T-helper 2 cell treated with Interferon-gamma antibody and Interleukin-4, amounts not matched to agents 100 ng/mL and 5 ng/mL, for 36 hours (primary cell): ENCODE measurements around the gene UFSP2. TPM values are rescaled to one million over a fixed set of nuclear protein-coding genes. Genes with fewer than 3 reads are reported as not detected.

Source experiments
- intact Hi-C: fragments of 100-400 bp; cut with micrococcal nuclease; formaldehyde crosslinking; loops from one replicate; pipeline ENCODE4 v1.15.1; 2023
- total RNA-seq: library from RNA; stranded (reverse); gene quantifications from 2 replicates; pipeline ENCODE4 v1.2.3, GENCODE V29; 2022

The UFSP2 gene, protein sequence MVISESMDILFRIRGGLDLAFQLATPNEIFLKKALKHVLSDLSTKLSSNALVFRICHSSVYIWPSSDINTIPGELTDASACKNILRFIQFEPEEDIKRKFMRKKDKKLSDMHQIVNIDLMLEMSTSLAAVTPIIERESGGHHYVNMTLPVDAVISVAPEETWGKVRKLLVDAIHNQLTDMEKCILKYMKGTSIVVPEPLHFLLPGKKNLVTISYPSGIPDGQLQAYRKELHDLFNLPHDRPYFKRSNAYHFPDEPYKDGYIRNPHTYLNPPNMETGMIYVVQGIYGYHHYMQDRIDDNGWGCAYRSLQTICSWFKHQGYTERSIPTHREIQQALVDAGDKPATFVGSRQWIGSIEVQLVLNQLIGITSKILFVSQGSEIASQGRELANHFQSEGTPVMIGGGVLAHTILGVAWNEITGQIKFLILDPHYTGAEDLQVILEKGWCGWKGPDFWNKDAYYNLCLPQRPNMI
- 18.0 and 23.5 TPM in 2 replicates for total RNA-seq

DNA sequence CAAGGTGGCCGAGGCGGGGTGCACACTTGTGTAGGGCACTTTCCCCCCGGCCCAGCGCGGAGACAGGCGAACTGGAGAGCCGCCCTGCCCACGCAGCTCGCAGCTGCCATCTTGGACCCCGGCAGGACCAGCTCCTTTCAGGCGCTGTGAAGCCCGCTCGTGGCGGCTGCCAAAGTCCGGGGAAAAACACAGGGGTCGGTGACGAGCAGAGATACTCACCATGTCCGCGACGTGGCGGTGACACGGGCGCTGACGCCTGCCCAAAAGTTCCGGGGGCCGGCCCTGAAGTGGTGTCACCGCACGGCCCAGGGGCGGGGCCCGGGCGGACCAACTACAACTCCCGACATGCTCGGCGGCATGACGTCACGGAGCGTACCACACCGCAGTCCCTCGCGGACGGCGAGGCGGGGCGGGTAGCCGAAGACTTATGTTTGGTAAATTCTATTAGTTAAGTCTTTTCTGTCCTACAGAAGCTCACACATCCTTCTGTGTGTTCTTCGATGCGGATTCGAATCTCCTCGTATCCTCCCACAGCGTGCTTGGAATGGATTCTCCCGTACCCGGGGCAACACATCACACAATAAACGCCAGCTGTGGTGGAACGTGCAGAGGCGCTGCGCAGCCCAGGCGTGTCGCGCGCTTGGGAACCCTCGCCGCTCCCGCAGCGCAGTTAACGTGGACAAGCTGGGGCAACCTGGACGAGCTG, at the start of gene UFSP2:
Gene UFSP2, minus strand, starts transcription at position 318 of the 706 bp plus-strand sequence. Its CDS starts 96 bp downstream, at position 222.
- intact Hi-C loops: loop anchor here (1.0 to 10.0 kb wide), 8 partner anchors 29 to 1981 kb away; partner anchors contain the start of genes ACSL1, ANKRD37, CCDC110 and CDKN2AIP

DNA sequence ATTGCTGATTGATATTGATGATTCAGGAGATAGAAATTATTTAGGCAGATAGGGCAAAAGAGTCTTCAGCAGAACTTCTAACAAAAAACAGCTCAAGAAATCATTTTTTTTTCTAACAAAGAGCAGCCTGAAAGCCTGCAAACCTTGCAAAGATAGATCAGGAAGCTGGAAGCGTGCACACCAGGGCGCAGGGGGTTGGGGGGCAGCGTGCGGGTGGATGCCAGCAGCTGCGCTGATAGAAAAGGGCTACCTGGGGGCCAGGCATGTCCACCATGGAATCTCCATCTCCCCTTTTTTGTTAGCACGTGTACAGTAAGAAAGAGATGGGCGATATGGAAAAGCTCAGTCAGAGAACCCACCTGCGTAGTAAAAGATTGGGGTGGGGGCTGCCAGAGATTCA, 47.5 kb upstream of the UFSP2 start:
- intact Hi-C loops: loop anchor here (5.0 kb wide), 1 partner anchor 646 kb away; the partner anchor contains the start of gene ACSL1

DNA sequence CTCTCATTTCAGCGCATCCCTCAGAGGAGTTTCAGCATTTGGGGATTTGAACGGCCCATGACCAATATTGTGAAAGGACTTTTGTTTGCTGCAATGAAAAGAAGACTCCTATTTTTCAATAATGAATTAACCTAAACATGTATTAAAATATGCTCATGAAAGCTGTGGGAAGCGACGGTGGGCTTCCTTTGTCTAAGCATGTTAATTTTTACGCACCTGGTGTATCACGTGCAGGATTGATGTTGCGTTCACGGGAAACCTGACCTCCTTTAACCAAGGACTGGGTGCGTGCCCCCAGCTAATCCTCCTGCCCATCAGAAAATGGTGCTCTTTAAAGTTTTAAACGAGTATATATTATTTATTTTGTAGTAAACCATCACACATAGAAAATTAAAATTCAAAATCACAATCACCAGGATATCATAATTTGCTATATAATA, 46.4 kb upstream of the UFSP2 start:
- intact Hi-C loops: loop anchor here (5.0 kb wide), 1 partner anchor 645 kb away; the partner anchor contains the start of gene ACSL1

DNA sequence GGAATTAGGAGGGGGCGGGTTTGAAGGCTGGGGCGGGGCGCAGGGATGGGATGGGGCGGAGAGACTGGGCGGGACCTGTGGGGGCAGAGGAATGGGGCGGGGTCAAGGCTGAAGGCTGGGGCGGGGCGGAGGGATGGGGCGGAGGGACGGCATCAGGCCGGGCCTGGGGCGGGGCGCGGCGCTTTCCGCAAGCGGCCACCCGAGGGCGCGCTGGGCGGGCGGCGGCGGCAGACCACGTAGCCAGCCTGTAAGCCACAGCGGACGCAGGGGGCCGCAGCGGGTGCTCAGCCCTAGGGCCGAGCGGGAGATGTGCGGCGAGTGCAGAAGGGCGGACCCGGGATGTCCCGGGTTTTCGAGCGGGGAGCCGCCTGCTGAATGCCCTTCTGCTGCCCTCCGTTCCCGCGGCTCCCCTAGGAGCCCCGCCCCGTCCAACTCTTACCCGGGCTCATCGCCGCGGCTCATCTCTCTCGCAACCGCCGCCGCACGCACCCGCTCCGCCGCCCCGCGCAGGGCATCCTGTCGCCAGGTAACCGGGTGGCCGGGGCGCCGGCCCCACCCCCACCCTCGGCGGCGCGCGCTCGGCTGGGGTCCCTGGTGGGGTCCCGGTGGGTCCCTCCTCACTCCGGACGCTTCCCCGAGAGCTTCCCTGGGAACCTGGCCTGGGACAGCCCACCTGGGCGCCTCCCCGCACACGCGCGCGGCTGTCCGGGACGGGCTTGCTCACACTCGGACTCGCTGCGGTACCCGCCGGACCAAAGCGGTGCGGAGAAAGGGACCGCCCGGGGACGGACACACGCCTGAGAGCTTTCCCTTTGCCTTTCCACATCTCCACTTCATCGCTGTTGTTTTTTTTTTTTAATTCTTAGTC, 45.7 kb upstream of the UFSP2 start, which contains the start of gene CCDC110:
Gene CCDC110, minus strand, starts transcription at position 499 of the 868 bp plus-strand sequence. Its CDS starts 50 bp downstream, at position 449.
- intact Hi-C loops: loop anchor here (1.0 to 5.0 kb wide), 7 partner anchors 46 to 1967 kb away; partner anchors contain the start of genes ACSL1, ANKRD37, CASP3 and PRIMPOL

DNA sequence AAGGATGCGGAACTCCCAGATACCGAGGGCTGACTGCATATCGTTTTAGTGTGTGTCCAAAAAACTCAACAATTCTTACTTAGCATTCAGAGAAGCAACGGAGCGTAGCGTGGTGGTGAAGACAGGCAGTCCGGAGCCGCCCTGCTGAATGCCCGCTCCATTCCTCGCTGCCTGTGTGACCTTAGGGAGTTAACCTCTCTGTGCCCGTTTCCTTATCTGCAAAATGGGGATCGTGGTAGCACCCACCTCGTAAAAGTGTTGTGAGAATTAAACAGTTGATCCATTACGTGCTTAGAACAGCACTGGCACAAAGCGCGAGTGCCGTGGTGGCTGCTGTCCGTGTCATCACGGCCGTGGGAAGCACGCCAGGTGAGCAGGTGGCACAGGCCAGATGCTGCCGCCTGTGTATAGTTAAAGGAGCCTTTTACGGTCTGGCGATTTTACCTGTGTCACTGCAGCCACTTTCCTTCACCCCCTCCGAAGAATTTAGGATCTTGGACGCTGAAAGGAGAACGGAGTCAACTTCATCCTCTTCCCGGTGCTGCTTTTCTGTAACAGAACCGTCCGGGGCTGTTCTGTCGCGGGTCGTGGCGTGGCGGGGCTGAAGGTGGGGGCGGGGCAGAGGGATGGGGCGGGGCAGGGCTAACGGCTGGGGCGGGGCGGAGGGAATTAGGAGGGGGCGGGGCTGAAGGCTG, 44.9 kb upstream of the UFSP2 start:
- intact Hi-C loops: loop anchor here (1.0 to 5.0 kb wide), 7 partner anchors 45 to 1966 kb away; partner anchors contain the start of genes ACSL1, ANKRD37, CASP3 and PRIMPOL

DNA sequence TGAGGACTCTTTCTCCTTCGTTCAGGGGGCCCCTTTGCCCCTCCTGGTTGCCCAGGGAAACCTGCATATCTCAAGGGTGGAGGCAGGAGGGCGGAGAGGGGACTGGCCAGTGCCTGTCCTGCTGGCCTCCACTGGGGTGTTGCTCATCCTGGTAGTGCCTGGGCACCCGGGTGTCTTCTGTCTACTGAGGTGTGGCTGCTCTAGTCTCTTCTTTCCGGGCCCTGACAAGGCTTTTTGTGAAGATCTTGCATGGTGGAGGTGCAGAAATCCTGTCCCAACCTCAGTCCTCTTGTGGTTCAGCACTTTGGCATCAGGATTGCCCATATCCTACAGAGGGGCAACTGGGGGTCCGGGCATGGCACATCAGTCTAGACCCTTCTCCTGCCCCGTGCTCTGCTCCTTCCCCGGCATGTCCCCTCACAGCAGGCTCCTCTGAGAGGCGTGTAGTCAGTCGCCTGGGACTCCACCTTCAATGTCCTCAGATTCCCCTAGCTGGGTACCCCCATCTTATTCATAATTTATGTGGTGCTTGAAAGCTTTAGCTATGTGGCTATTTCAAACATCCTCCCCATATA, 43.9 kb upstream of the UFSP2 start:
- intact Hi-C loops: loop anchor here (2.0 to 5.0 kb wide), 2 partner anchors 642 to 821 kb away; partner anchors contain the start of genes ACSL1, CASP3 and PRIMPOL

DNA sequence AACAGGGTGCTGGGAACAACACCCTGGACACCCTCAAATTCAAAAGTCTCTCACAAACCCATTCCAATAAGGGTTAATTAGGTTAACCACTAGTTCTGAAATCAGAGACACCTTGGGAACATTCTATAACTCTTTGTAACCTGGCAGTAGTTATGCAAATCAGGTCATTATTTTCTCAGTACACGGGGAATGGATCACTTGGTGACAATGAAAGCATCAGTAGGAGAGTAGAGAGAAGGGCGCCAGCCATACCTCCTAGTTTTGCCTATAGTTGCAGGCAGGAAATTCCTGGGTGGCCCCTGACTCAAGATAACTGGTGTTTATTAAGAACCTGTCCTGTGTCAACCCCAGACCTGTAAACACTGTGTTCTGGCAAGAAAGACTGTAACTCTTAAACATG, 43.2 kb upstream of the UFSP2 start:
- intact Hi-C loops: no loop called here

DNA sequence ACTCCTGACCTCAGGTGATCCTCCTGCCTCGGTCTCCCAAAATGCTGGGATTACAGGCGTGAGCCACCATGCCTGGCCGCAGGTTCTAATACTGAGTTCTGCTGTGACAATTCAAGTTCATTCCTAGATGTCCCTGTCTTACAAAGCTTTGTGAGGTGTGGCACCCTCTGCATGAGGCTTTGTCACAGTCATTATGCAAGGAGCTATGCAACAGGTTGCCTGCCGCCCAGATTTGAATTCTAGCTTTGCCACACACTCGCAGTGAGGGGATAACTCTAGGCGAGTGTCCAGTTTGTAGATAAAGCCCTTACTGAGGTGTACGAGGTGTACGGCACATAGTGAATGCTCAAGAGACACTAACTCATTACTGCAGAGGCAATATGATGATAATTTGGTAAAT, 42.2 kb upstream of the UFSP2 start:
- intact Hi-C loops: no loop called here

DNA sequence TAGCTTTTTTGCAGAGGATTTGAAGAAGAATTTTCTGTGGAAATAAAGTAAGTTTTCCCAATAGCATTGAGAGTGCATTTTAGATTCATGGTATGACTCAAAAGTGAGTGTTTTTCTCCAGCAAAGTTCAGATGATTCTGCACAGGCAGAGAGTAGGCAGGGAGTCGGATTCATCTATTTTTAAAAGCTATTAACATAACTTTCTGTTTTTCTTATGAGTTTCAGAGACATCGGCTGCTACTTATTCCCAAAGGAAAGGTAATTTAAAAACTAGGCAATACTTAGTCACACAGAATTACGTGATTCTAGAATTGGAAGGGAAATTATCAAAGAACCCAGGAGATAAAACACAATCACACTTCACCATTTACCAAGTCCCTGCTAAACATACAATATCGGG, 41.3 kb upstream of the UFSP2 start:
- intact Hi-C loops: no loop called here

DNA sequence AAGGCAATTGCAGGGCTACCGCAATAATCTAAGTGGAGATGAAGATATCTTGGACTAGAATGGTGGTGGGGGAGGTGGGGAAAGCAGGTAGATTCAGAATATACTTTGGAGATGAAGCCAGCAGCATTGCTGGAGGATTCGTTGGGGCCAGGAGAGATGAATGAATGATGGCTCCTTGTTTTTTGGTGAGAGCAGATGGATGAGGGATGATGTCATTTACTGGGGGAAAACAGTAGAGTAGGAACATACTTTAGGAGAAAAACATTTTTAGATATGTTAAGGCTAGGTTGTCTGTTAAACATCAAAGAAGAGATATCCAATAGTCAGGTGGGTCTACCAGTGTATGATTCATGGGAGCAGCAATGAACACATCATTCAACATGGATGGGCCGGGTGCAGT, 39.9 kb upstream of the UFSP2 start:
- intact Hi-C loops: no loop called here

DNA sequence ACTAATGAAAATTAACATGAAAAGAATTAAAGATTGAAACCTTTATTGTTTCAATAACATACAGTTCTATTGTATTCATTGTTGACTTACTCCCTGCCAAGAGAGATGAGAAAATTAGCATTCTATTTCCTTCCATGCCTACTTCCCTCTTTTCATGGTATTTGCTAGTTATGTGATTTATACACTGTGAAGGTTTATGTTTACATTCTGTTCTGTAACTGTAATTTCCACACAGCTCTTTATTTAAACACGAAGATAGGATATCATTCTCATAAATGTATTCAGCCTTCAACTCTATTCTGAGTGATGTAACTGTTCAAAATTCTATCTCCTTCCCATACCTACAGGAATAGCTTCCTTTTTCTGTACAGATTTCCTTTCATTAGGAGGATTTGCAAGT, 39.1 kb upstream of the UFSP2 start:
- intact Hi-C loops: no loop called here

DNA sequence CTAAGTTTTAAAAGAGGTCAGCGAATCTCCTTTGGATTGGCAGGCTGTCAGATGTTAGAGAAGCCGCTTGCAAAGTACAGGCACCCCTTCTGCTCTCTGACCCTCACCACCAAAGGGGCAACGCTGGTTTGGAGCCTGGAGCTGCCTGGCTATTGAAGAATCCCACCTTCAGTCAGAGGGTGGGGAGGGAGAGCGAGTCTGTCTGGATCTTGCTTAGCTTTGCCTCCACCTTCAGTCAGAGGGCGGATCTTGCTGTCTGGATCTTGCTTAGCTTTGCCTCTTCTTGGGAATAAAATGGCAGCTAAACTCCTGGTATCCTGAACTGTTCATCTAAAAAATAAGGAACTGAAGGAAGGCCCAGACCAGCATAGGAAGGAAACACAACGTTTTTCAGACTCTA, 38.4 kb upstream of the UFSP2 start:
- intact Hi-C loops: no loop called here

DNA sequence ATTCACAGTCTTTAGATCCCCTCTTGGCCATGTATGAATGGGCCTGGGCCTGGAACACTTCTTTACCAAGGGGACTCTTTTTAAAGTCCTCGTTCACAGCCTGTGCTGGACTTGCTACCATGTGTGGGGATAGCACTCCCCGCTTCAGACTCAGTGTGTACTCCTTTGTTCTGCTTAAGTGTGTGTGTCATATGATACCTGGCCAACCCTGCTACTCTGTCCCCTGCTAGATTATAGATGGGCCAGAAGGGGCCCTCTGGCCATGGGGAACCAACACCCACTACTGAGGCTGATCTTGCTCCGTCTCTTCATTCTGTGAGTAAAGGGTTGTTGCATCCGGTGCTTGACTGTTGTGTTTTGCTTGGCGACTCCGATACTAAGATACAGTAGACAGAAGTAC, 37.8 kb upstream of the UFSP2 start:
- intact Hi-C loops: no loop called here

DNA sequence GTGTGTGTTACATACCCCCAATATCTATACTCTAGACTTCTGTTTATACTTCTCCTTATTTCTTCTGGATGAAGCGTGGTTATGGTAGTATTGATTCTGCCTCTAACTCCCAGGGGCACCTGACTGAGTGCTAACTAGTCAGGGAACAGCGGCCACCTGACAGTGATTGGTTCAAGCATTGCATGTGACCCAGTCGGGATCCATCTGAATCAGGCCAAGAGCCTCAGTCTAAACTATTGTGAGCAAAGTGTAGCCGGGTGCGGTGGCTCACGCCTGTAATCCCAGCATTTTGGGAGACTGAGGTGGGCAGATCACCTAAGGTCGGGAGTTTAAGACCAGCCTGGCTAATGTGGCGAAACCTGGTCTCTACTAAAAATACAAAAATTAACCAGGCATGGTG, 35.8 kb upstream of the UFSP2 start:
- intact Hi-C loops: no loop called here

DNA sequence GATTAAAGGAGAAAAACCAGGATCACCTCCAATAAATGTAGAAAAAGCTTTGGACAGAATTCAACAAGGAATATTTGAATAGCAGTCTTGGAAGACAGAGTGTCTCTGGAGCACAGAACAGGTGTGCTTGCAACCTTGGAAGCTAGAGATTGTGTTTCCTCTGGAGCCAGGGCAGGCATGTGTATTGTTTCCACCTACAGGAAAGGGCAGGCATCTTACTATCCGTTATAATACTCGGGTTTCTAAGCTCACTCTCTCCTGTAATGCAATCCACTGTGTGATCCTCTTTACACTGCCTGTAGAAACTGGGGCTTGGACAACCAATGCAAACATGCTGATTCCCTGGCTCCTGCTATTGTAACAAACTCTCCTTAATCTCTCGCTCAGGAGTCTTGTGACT, 31.4 kb upstream of the UFSP2 start:
- intact Hi-C loops: no loop called here

DNA sequence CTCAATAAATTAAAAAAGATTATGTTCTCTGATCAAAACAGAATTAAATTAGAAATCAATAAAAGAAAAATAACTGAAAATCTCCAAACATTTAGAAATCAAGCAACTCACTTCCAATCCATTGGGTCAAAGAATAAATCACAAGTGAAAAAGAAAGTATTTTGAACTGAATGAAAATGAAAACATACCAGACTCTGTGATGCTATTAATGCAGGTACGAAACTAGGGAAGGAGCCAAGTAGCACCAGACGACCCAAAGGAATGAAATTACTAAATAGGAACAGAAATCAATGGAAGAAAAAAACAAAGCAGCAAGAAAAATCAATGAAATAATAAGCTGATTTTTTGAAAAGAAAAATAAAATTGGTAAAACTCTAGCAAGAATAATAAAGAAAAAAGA, 30.4 kb upstream of the UFSP2 start:
- intact Hi-C loops: no loop called here

DNA sequence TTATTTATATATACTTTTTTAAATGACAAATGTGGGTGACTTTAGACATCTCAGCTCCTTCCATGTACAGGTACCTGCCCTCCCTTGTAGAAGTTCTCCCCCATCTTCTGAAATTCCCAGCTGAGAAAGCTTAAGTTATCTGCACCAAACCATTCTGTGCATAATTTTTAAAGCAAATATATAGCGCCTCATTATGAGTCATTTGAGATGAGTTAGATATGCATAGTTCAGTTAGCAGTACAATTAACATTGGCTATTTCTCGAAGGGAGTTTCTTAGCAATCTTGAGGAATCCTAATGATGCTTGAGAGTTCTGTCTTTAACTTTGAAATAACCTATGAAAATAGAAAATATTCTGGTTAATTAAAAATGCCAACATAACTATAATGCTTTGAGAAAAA, 19.4 kb upstream of the UFSP2 start:
- intact Hi-C loops: no loop called here

DNA sequence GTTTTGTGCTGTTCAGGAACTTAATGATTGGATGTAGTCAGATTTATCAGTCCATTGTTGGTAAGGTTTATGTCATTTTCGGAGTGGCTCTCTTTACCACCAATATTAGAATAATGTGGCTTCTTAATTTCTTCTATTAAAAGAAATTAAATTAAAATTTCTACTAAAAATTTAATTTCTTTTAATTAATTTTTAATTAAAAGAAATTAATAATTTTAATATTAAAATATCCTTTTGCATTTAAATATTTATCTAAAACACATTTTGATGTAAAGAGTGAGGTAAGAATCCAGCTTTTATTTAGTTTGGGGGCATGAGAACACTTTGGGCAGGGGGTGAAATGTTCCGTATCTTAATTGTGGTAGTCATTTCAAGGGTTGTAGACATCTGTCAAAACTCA, 15.7 kb upstream of the UFSP2 start:
- intact Hi-C loops: no loop called here

DNA sequence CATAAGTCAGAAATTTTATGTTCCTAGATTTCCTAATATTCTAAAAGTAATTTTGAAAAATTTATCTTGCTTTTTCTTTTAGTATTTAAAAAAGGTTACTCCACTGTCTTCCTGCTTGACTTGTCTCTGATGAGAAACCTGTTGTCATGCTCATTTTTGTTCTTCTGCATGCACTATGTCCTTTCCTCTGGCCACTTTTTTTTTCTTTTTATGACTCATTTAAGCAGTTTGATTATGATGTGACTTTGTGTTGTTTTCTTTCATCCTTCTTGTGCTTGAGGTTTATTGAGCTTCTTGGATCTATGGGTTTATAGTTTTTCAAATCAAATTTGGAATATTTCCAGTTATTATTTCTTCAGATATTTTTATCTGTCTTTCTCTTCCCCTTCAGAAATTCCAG, 12.0 kb upstream of the UFSP2 start:
- intact Hi-C loops: no loop called here

DNA sequence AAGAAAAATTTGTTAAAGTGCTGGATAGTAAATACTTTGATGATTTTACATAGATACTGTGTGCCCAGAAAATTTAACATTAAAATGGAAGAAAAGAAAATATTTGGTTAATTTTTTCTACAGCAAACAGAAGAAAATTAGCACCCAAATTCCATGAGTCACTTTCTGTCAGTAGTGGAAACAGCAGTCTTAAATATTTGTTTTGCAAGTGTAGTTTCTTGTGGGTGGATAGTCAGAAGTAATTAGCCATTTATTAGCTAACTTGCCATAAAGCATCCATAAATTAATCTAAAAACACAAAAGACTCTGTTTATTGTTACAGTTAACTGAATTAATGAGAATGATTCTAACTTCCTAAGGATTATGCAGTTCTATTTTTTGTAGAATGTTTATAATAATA, 9.7 kb upstream of the UFSP2 start:
- intact Hi-C loops: no loop called here
